Activated T-cell treated with anti-CD3 and anti-CD28 coated beads, Interleukin-2, amount 50 U/mL, for 1 hour (primary cell): ENCODE data around the gene E4F1.

Experiments
- DNase-seq: peaks from one replicate; pipeline ENCODE4 v3.0.0-alpha.2; 2020

The E4F1 gene

DNA sequence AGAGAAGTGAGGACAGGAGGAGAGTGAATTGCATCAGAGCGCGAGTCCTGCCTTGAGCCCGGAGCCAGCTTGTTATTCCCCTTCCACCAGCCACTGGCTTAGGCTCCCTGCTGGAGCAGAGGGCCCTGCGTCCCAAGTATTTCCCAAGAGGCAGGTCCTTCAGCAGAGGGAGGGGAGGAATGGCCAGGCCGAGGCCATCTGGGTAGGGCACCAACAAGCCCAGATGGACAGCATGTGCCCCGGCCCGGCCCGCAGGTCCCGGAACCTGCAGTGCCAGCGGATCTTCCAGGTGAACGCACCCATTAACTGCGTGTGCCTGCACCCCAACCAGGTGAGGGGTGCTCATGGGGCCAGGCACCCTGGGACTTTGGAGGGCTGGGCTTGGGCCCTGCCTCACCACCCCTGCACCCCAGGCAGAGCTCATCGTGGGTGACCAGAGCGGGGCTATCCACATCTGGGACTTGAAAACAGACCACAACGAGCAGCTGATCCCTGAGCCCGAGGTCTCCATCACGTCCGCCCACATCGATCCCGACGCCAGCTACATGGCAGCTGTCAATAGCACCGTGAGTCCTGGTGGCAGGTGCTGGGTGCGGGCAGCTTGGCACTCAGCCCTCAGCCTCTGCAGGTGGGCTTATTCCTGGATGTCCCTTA, 16.5 kb upstream of the E4F1 start:
- no peak for DNase-seq

DNA sequence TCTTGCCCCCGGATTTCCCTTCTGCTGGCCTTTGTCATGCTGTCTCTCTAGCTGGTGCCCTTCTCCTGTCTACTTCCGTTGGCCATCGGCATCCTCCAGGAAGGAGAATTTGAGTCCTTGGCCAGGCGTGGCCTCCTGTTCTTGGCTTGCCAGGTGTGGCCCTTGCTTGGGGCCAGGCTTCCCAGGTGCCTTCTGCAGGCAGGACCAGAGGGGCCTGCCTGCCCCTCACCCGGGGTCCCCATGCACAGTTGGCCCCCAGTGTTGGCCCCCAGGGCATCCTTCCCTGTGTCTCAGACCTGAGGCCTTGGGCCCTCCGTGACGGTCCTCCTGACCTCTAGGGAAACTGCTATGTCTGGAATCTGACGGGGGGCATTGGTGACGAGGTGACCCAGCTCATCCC, 15.5 kb upstream of the E4F1 start:
- DNase-seq: no peak

DNA sequence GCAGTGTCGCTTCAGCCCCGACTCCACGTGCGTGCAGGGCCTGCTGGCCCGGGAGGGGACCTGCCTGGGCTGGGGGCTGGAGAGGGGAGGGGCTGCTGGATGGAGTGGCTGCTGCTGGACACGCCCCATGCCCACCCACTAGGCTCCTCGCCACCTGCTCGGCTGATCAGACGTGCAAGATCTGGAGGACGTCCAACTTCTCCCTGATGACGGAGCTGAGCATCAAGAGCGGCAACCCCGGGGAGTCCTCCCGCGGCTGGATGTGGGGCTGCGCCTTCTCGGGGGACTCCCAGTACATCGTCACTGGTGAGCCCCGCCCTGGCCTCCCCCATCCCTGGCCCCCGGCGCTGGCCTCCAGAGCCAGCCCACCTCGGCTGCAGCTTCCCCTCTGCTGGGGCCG, 15.1 kb upstream of the E4F1 start:
- DNase-seq: no peak

DNA sequence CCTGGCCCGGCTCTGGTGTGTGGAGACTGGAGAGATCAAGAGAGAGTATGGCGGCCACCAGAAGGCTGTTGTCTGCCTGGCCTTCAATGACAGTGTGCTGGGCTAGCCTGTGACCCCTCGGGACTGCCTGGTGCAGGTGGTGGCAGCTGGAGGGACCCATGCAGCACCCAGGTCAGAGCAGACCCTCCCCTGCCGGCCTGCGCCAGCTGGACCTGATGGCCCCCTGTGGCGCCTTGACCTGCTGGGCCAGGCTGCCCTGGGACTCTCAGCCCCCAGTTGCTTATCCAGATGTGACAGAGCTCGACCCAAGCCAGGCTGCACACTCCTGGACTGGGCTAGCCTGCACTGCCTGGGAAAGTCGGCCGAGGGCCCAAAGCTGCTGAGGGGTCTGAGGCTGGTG, 14.6 kb upstream of the E4F1 start:
- DNase-seq: no peak

DNA sequence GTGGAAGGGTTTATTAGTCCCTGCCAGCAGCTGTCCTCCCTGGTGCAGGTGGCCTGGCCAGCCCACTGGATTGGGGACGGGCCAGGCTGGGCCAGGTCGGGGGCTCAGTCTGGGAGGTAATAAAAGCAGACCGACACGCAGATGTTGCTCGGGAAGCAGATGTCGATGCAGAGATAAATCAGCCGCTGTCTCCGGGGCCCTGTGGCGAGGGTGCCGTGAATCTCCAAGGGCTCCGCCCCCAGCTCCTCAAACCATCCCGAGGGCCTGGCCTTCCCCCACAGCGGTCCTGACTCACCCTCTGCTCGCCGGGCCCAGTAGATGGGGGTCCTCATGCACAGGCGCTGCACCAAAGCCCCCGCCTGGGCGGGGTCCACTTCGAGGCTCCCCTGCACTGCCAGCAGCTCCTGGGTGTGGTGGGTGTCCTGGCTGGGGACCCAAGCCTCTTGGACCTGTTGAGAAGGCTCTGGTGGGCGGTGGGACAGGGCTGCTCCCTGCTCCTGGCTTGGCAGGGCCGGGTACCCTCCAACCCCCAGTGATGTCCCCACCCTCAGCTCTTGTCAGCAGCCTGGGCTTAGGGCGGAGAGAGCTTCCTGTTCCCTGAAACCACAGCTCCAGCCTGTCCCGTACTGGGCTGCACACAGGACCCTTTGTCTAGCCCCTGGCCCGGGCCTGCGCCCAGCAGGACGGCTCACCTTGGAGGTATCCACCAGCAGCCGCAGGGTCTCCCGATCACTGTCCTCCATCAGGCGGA, 14.0 kb upstream of the E4F1 start:
- DNase-seq: no peak

DNA sequence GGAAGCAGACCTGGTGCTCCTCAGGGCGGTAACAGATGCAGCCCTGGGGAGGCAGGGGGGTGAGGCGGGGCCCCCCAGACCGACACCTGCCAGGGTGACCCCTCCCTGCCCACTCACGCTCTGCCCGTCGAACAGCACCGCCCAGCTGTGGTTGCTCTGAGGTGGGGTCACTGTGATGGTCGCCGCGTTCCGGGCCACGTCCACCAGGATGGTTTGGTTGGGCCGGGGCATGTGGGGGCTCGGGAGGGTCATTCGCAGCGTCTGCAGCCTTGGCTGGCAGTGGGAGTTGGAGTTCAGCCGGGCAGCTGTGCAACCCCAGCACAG, 13.4 kb upstream of the E4F1 start:
- DNase-seq: no peak

DNA sequence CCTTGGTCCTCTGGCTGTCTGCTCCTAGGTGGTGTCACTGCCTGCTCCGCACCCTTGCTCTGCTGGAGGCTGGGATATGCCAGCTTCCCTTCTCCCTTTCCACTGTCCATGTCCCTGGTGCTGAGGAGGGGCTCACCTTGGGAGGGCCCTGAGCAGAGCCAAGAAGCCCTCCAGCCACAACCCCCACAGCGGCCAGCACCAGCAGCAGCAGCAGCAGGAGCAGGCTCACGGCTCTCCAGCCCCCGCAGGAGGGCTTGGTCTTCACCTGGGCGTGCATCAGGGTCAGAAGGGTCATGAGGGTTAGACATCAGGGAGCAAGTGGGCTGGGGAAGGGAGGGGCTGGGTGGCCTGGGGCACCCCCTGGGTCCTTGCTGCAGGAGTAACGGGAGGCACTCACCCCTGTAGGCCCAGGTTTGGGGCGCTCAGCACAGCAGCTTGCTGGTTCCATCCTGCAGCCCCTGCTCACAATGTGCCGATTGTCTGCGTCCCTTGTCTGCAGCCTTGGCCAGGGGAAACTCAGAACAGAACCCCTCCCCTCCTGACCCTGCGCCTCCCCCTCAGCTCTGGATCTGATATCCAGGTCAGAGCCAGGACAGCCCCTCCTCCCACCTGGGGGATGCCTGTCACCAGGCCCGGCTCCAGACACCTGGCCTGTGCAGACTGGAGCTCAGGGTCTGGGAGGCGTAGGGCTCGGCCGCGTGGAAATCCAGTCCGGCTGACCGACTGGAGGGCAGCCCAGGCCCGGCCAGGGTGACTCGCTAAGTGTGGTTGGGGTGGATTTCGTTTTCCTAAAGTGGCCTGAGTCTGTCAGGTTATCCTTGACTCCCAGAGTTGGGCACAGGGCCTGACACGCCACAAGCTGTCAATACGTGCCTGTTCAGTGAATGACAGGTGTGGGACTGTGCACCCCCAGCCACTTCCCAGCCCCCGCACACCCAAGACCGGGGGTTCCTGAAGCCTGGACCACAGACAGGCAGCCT, 12.7 kb upstream of the E4F1 start, which contains the start of gene BRICD5:
Gene BRICD5, minus strand, starts transcription at position 478 of the 980 bp plus-strand sequence. Its CDS starts 30 bp downstream, at position 448.
- DNase-seq: no peak

DNA sequence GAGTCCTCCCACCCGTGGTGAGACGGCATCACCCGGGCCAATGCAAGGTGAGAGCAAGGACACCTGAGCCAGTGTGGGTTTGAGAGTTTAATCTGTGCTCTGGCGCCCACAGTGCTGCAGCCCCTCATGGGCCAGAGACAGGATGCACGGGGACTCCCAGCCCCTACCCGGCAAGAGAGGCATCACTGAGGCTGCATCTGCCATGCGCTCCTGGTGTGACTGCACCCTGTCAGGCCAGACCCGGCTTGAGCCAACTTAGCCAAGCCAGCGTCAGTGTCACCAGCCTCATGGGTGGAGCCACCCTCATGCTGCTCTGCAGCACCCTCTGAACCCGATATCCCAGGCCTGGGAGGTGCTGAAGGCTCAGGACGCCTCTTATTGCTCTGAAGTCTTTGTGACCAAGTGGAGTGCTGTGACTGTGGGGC, 11.5 kb upstream of the E4F1 start:
- DNase-seq: no peak

DNA sequence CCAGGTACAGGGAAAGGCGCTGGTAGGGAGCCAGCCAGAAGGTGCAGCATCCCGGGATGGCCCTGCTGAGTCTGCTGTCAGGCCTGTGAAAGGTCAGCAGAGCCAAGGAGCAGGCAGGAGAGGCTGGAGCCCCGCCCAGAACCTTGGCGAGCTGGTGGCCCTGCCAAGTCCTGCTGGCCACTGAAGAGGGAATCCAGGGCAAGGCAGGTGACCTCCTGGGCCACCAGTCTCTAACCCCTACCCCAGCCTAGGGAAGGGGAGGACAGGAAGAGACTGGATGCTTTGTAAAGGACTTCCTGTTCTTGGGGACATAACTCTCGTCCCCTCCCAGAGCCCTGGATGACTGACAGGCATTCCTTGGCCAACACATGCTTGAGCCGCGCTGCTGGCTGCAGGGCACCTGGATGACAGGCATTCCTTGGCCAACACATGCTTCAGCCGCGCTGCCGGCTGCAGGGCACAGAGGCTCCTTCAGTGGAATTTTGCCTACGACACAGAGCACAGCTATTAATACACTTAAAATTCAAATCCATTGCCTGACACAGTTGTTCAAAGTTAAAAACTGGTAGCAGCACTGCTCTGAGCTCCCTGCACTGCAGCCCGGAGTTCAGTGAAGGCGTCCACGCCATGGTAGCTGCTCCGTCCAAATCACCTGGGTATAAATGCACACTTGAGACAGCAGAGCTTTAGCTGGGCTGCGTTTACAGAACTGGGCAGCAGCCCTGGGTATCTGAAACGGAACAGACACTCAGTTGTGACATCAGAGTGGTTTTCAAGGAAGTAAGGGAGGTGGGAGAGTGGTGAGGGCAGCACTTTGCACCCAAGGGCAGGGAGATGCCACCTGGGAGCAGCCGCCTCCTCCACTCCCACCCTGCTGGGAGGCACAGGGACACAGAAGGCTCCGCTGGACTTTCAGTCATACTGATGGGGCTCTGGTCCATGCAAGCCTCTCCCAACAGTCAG, 10.7 kb upstream of the E4F1 start:
- no peak for DNase-seq

DNA sequence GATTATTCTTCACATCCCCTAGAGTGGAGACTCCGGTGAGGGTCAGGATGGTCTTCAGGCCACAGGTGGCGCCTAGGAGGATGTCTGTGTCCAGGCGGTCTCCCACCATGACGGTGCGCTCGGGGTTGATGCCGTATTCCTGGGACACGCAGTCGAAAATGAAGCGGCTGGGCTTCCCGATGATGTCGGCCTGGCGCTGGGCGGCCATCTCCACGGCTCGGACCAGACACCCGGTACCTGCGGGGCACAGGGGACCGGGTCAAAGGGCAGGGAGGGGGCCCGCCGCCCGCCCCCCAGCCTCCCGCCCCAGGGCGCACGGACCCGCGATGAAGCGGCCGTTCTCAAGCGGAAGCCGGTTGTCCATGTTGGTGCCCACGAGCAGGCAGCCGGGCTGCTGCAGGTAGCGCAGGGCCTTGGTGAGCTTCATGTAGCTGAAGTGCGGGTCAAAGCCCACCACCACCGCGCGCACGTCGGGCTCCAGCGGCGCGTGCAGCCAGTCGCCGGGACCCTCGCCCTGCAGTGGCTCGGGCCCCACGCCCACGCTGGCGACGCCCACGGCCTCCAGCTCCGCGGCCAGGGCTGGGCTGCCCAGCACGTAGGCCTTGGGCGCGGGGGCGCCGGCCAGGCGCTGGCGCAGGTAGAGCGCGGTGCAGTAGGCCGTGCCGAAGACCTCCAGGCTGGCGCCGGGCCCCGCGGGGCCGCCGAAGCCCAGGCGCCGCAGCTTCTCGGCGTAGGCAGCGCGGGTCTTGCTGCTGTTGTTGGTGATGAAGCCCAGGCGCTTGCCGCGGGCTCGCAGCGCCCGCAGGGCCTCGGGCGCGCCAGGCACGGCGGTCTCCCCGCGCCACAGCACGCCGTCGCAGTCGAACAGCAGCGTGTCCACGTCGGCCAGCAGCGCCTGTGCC, 9.3 kb upstream of the E4F1 start:
- DNase-seq: no peak

DNA sequence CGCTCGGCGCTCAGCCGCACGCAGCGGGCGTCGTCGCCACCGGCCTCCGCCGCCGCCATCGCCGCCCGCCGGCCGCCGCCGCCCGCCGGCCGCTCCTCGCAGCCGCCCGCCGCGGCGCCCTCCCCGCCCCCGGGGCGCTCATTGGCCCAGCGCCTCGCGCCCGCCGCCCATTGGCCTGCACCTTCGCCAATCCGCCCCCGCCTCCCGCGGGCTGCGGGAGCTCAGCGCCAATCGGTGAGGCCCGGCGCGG, 8.7 kb upstream of the E4F1 start, which contains the start of gene PGP:
Gene PGP, minus strand, starts transcription at position 122 of the 250 bp plus-strand sequence. Its CDS starts 63 bp downstream, at position 59.
- no peak for DNase-seq

DNA sequence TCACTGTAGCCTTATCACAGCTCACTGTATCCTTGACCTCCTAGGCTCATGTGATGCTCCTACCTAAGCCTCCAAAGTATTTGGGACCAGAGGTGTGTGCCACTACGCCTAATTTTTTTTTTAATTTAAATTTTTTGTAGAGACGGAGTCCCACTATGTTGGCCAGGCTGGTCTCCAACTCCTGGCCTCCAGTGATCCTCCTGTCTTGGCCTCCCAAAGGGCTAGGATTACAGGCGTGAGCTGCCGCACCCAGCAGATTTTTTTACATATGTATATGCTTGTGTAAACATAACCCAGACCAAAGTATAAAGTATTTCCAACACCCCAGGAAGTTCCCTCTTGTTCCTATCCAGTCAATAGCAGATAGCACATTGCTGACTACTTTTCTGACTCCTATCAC, 7.1 kb upstream of the E4F1 start:
- no peak for DNase-seq

DNA sequence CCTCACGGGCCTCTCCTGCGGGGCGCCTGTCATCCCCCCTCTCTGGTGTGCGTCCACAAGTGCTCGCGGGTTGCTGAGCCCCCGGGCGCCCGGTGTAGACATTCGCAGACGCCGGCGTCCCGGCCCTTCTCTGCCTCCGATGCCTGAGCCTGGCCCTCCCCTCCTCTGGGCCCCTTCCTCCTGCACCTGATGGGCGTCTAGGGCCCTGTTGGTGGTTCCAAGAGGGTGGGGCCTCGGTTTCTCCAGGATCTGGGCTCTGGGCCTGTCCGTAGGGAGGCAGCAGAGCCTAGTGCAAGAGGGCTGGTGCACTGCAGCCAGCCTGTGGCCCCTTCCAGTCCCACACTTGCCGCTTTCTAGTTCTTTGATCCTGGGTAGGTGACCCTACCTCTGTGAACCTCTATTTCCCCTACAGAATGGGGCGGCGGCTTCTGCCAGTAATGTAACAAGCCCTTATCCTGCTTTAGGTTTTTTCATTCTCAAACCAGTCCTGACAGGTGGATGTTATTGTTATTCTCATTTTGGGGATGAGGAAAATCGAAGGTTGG, 623 bp downstream of the E4F1 start:
- DNase-seq: no peak

DNA sequence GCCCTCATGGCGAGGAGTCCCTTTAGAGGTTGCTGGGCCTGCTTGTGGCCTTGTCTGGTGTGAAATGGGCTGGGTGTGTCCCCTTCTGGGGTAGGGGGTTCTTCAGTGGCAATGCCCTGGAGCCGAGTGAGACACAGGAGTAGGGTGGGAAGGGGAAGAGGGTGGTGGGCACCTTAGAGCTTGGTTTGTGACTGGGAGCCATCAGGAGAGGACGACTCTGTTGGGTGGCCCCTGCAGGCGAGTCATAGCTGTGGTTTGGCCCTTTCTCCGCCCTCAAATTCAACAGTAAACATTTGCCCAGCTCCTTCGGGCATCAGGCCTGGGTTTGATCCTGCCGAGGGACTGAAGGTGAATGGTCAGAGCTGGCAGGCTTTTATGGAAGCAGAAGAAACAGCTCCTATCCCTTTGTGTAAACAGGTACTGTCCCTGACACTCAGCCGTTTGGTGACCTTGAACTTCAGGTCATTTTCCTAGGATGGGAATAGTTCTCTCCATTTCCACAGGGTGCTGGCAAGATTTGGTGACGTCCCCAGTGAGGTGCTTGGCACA, 2.9 kb downstream of the E4F1 start:
- DNase-seq: no peak

DNA sequence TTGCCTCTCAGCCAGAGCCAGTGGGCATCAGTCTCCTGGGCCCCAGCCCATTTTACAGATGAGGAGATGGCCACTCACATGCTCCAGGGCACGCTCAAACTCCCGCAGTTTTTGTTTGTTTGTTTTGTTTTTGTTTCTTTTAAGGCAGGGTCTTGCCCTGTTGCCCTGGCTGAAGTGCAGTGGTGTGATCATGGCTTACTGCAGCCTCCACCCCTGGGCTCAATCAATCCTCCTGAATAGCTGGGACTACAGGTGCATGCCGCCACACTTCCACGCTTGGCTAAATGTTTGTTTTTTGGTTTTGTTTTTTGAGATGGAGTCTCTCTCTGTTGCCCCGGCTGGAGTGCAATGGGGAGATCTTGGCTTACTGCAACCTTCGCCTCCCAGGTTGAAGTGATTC, 3.5 kb downstream of the E4F1 start:
- no peak for DNase-seq

DNA sequence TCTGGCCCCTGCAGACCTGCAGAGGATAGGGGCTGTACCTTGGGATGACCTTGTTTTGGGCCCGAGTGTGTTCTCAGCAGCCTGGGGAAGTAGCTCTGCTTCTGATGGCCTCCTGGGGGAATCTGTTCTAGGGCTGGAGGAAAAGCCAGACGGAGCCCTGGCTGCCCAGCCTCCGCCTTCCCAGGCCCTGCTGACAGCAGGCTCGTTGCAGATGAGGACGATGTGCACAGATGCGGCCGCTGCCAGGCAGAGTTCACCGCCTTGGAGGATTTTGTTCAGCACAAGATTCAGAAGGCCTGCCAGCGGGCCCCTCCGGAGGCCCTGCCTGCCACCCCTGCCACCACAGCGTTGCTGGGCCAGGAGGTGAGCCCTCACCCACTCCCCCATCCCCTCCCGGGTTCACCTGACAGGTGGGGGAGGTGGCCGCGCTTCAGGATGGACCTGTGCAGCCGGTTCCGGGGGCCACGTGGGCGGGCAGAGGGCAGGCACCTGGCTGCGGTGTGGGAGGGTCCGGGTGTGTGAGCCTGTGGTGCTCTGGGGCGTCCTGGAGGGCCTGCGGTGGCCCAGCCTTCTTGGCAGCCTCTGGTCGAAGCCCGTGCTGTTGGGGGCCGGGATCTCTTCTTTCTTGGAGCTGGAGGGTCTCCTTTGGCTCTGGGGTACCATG, 4.9 kb downstream of the E4F1 start:
- DNase-seq: no peak

DNA sequence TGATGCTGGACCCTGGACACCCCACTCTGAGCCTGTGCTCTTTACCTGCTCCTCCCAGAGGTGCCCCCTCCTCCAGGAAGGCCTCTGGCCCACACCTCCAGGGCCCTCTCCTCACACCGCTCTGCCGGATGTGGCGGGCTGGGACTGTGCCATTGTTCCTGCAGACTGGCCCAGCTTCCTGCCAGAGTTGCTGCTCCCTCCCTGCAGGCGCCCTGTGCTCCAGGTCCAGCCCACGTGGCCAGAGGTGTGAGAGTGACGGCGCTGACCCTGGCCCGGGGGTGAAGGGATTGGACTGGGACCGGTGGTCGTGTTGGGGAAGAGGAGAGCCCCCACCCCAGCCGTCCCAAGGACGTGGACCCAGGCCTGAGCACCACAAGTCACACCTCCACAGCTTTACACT, 5.7 kb downstream of the E4F1 start:
- DNase-seq: no peak

DNA sequence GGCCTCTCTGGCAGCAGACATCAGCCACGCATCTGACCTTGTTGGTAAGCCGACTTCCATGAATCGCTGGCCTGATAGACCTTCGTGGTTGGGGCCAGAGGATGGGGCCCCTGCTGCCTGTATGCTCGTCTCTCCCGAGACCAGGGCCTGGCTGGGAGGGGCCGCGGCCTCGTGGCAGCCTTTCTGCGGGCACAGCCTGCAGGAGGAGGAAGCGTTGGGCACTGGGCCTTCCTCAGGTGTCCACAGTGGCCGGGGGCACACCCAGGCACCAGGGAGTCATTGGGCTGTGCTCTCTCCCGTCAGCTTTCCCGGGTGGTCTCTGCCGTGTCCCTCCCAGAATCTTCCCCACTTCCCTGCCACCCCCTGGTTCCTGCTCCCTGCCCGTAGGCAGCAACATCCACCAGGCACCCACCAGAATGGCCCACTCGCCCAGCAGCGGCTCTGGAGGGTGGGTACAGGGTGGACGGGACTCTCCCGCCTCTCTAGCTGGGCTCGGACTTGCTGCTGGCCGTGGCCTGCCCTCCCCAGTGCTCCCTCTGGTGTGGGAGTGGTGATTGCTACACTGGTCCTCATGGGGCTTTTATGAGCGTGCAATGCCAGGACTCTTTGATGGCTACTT, 6.3 kb downstream of the E4F1 start:
- DNase-seq: no peak

DNA sequence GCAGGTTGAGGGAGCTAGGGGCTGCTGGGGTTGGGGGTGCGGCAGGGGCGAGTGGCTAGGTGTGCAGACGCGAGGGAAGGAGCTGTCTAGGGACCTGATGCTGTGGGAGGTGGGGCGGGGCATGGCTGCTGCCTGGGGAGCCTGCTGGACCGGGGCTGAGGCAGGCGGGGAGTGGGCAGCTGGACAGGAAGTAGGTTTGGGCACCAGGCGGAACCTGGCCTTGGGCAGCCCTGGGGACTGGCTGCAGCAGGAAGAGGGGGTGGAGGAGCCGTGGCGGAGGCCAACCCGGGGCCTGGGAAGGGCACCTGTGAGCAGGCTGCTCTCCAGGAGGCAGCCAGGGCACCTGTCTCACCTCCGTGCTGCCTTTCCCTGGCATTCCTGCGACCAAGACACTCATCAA, 7.0 kb downstream of the E4F1 start:
- no peak for DNase-seq
